ENCODE data around the gene CDC42.
"Not testable (repeated sequence)": the region's sequence is repeated elsewhere in the genome, so short reads cannot be mapped to it uniquely, and the experiment has no call there.

GRCh38 chr1:22006736-22007135 lies 45.8 kb upstream of the CDC42 start:
- not testable (repeated sequence) for TF ChIP-seq TAF1 (IDR thresholded peaks at IDR 0.05; ENCODE audit: borderline replicate concordance, low read depth, low read length); POLR2AphosphoS5 (IDR thresholded peaks at IDR 0.05; ENCODE audit: low read depth, low read length); POLR2A (IDR thresholded peaks at IDR 0.05; ENCODE audit: low read depth, low read length)
